GM12878 (cell line): ENCODE data around the gene PRKCE. TPM values are rescaled to one million over a fixed set of nuclear protein-coding genes. Genes with fewer than 3 reads are reported as not detected.

Experiments
- ATAC-seq: fragments of 200-7000 bp; cut with Tn5 transposase; 3 replicates; pipeline ENCODE4 v1.9.1; 2020; ENCODE audit warnings: mild to moderate bottlenecking, moderate library complexity
- BruUV-seq: library from RNA; stranded (reverse); fragments of 400-500 nt; replicated peaks from 2 replicates; lab custom pipeline; 2021; lab: Mats Ljungman, UMichigan
- CTCF ChIA-PET: fragments of 300-600 bp; sonication (Branson Sonifier 250); formaldehyde crosslinking; extraction: SDS; loops from one replicate; lab custom pipeline; 2021; ENCODE audit warnings: inconsistent platforms; lab: Yijun Ruan, JAX
- POLR2A ChIA-PET: fragments of 350-600 bp; formaldehyde crosslinking; extraction: SDS; loops from one replicate; lab custom pipeline; 2021; ENCODE audit warnings: inconsistent platforms; lab: Charles Lee
- RAD21 ChIA-PET: fragments of 300-600 bp; sonication (Branson Sonifier 250); formaldehyde crosslinking; loops from one replicate; lab custom pipeline; 2023; ENCODE audit warnings: antibody characterized with exemption; ENCODE audit not compliant: unreplicated experiment; lab: Charles Lee
- SMC1A ChIA-PET: fragments of 300-600 bp; sonication (Branson Sonifier 250); formaldehyde crosslinking; loops from one replicate; lab custom pipeline; 2023; ENCODE audit not compliant: unreplicated experiment, uncharacterized antibody; lab: Charles Lee
- DNase-seq: peaks from one replicate; pipeline ENCODE4 v3.0.0-alpha.2; 2011; ENCODE audit warnings: low read depth, low spot score
- FAIRE-seq: peaks from 3 replicates; lab custom pipeline; 2011; peaks lifted over from hg19 to GRCh38; lab: Jason Lieb, UNC
- H2AFZ ChIP-seq: 2 replicates; pipeline ENCODE4 v1.6.0; 2011; ENCODE audit warnings: low read depth, low read length, control low read depth; ENCODE audit not compliant: control insufficient read depth
- H3K27ac ChIP-seq: 2 replicates; pipeline ENCODE4 v1.5.1; 2011; ENCODE audit warnings: control low read depth; ENCODE audit not compliant: control insufficient read depth, insufficient read depth
- H3K27me3 ChIP-seq, 2 experiments: replicated peaks in 1 of 2; 2 replicates each; pipeline versions ENCODE4 v1.6.0 to v1.6.1; 2011; ENCODE audit warnings: low read length in 1 of 2; ENCODE audit not compliant: control insufficient read depth in 2 of 2, insufficient read depth in 2 of 2
- H3K36me3 ChIP-seq, 2 experiments: 2 replicates each; pipeline ENCODE4 v1.5.1; 2011; ENCODE audit warnings: low read length in 1 of 2; ENCODE audit not compliant: control insufficient read depth in 2 of 2, insufficient read depth in 2 of 2
- H3K4me1 ChIP-seq: 2 replicates; pipeline ENCODE4 v1.6.1; 2011; ENCODE audit warnings: mild to moderate bottlenecking, low read length, moderate library complexity, mixed read lengths; ENCODE audit not compliant: control insufficient read depth, insufficient read depth
- H3K4me2 ChIP-seq: 2 replicates; pipeline ENCODE4 v1.6.0; 2011; ENCODE audit warnings: control low read depth; ENCODE audit not compliant: control insufficient read depth, insufficient read depth
- H3K4me3 ChIP-seq: fragments of 200-600 bp; sonication (generic); 2 replicates; pipeline ENCODE4 v1.5.1; 2016
- H3K79me2 ChIP-seq: 2 replicates; pipeline ENCODE4 v1.6.0; 2011; ENCODE audit warnings: low read length; ENCODE audit not compliant: control insufficient read depth, insufficient read depth
- H3K9ac ChIP-seq: 2 replicates; pipeline ENCODE4 v1.8.0; 2011; ENCODE audit warnings: low read length, control low read depth, mixed read lengths; ENCODE audit not compliant: control insufficient read depth, insufficient read depth
- H3K9me3 ChIP-seq: replicated peaks from 3 replicates; pipeline ENCODE4 v1.5.1; 2011; ENCODE audit warnings: mild to moderate bottlenecking, low read length; ENCODE audit not compliant: control insufficient read depth, insufficient read depth
- H4K20me1 ChIP-seq: 2 replicates; pipeline ENCODE4 v1.6.0; 2011; ENCODE audit not compliant: control insufficient read depth, insufficient read depth
- CTCF ChIP-seq, 3 experiments: IDR thresholded peaks in 2 of 3; conservative IDR thresholded peaks in 1 of 3; 2 replicates each; pipeline ENCODE4 v1.5.1; 2011; ENCODE audit warnings: low read depth in 3 of 3, low read length in 3 of 3, mild to moderate bottlenecking in 3 of 3, control low read depth in 2 of 3, moderate library complexity in 2 of 3, inconsistent platforms in 1 of 3, mixed read lengths in 1 of 3; ENCODE audit not compliant: control insufficient read depth in 2 of 3, insufficient read depth in 1 of 3; ENCODE audit errors: extremely low read depth in 1 of 3
- HCFC1 ChIP-seq: fragments of 150-350 bp; IDR thresholded peaks from 2 replicates; pipeline ENCODE4 v1.6.1; 2014; ENCODE audit warnings: low read length
- JUND ChIP-seq: IDR thresholded peaks from 2 replicates; pipeline ENCODE4 v1.6.1; 2012; ENCODE audit warnings: low read depth, mild to moderate bottlenecking, low read length, improper control_type of control experiment, moderate library complexity
- MYB ChIP-seq: fragments of 150-350 bp; IDR thresholded peaks from 2 replicates; pipeline ENCODE4 v1.6.1; 2014; ENCODE audit warnings: mild to moderate bottlenecking, low read depth, low read length, borderline replicate concordance
- RELB ChIP-seq: fragments of 450-650 bp; IDR thresholded peaks from 2 replicates; pipeline ENCODE4 v1.6.1; 2017; ENCODE audit warnings: low read depth, mild to moderate bottlenecking, moderate library complexity
- WGBS: methylation state at CpG from one replicate; pipeline ENCODE4 v1.1.6; 2016; ENCODE audit warnings: low lambda C conversion rate; ENCODE audit not compliant: insufficient replicate concordance, insufficient coverage; ENCODE audit errors: missing lambda C conversion rate; 5-methylcytosine and 5-hydroxymethylcytosine counted together
- in situ Hi-C: fragments of 300-500 bp; cut with MboI; formaldehyde crosslinking; loops from 9 replicates; pipeline ENCODE4 v1.14.3; 2018; ENCODE audit warnings: mixed read lengths
- intact Hi-C: fragments of 100-400 bp; cut with micrococcal nuclease; formaldehyde crosslinking; loops from one replicate; pipeline ENCODE4 v1.14.2; 2022; ENCODE audit not compliant: unreplicated experiment
- polyA plus RNA-seq, 11 experiments: library from polyadenylated mRNA; depleted of rRNA in 4 of 11; unstranded in 6 of 11; stranded (reverse) in 5 of 11; fragments of >200 nt; fragmentation: Nextera tagmentation in 4 of 11; fragmentation: Illumina TruSeq in 1 of 11; extraction: Ambion mirVana in 4 of 11; extraction: Trizol in 1 of 11; gene quantifications; 1 replicate in 1 of 11; 2 replicates in 10 of 11; pipeline versions ENCODE4 v1.2.1 to v1.2.3, GENCODE V29; 2011 to 2016; ENCODE audit warnings: inconsistent platforms in 2 of 11, missing spikeins in 2 of 11, low read depth in 1 of 11
- total RNA-seq, 4 experiments: library from RNA; depleted of rRNA in 3 of 4; stranded (reverse); fragments of >200 nt in 3 of 4; fragmentation: Illumina TruSeq in 1 of 4; extraction: Trizol in 1 of 4; gene quantifications; 2 replicates each; pipeline versions ENCODE4 v1.2.1 to v1.2.3, GENCODE V29; 2013 to 2021

PRKCE gene
- total and polyA plus RNA-seq, 10 of the 15 experiments (the other 5 are each of a cell fraction or from before 2014, with no cell fraction given) = 2.6 to 28.2 (median 11.3) TPM

GRCh38 chr2:45928946-45929345 is 277.5 kb downstream of the PRKCE start:
- intact Hi-C loops = no loop called here
- DNase-seq (no peak), FAIRE-seq (no peak), ATAC-seq (no peak)
- Histone ChIP-seq H3K9ac (no peak overlapping the region), H4K20me1 (no peaks in the 10 kb centered on the region), H3K4me1 (peaks cover 12% of the 10 kb centered on the region), H3K27ac (no peak overlapping the region), H2AFZ (no peak overlapping the region), H3K36me3 (peaks cover 0 to 4% of the 10 kb centered on the region in 2 experiments; a peak in 1 of 4 replicates), H3K4me3 (no peak overlapping the region), H3K4me2 (no peak overlapping the region), H3K9me3 (peaks cover 2% of the 10 kb centered on the region; the same call in 1 of the 3 replicates), H3K79me2 (peaks cover 2% of the 10 kb centered on the region; the same call in 1 of the 2 replicates), H3K27me3 (no peaks in the 10 kb centered on the region)
- no TSS peak for BruUV-seq
- WGBS = 76% methylated on average over 10 of the region's 10 CpGs
- in situ Hi-C loops = loop anchor here (25.0 kb wide), 1 partner anchor 942 kb away; no protein-coding TSS in a partner anchor
- ChIA-PET RAD21 (interaction anchor here (1.0 to 2.1 kb wide), 5 partner anchors 39 to 95 kb away, joined by 3 to 6 read pairs (median 4); no protein-coding TSS in a partner anchor), POLR2A (interaction anchor here (1.0 to 2.2 kb wide), 5 partner anchors 8 to 279 kb away, joined by 3 to 4 read pairs (median 3); no protein-coding TSS in a partner anchor), SMC1A (interaction anchor here (0.7 to 2.8 kb wide), 9 partner anchors 9 to 276 kb away, joined by 3 to 16 read pairs (median 3); no protein-coding TSS in a partner anchor), CTCF (interaction anchor here (0.7 to 4.5 kb wide), 4 partner anchors 7 to 89 kb away, joined by 3 to 20 read pairs (median 3); no protein-coding TSS in a partner anchor)
- TF ChIP-seq CTCF (IDR thresholded peaks at IDR 0.05 in 2 of 3, conservative IDR thresholded peaks at IDR 0.05 in 1 of 3; ENCODE audit: control insufficient read depth in 2 of 3, extremely low read depth in 1 of 3, insufficient read depth in 1 of 3, low read depth in 3 of 3, low read length in 3 of 3) (no peak), JUND (no peak), HCFC1 (no peak), RELB (no peak), MYB (no peak)
